NB4 (cell line): ENCODE measurements around the gene ABTB2.

Experiments
- DNase-seq: peaks from one replicate; pipeline ENCODE4 v3.0.0; 2010; ENCODE audit warnings: low read depth
- H3K4me3 ChIP-seq: one replicate; pipeline ENCODE4 v1.5.1; 2011; ENCODE audit warnings: mild to moderate bottlenecking, low read depth, low read length, moderate library complexity
- CTCF ChIP-seq: IDR thresholded peaks from one replicate; pipeline ENCODE4 v1.5.1; 2012; ENCODE audit warnings: low read depth, low read length
- MYC ChIP-seq: IDR thresholded peaks from 2 replicates; pipeline ENCODE4 v1.6.1; 2011; ENCODE audit warnings: low read depth, low read length
- POLR2A ChIP-seq: IDR thresholded peaks from 2 replicates; pipeline ENCODE4 v1.6.1; 2011; ENCODE audit warnings: mild to moderate bottlenecking; ENCODE audit not compliant: insufficient read length; ENCODE audit errors: extremely low read depth
- TF ChIP-seq, protein P1 (sequence below): IDR thresholded peaks from 2 replicates; pipeline ENCODE4 v1.6.1; 2011; ENCODE audit warnings: low read depth, low read length

The ABTB2 gene

DNA sequence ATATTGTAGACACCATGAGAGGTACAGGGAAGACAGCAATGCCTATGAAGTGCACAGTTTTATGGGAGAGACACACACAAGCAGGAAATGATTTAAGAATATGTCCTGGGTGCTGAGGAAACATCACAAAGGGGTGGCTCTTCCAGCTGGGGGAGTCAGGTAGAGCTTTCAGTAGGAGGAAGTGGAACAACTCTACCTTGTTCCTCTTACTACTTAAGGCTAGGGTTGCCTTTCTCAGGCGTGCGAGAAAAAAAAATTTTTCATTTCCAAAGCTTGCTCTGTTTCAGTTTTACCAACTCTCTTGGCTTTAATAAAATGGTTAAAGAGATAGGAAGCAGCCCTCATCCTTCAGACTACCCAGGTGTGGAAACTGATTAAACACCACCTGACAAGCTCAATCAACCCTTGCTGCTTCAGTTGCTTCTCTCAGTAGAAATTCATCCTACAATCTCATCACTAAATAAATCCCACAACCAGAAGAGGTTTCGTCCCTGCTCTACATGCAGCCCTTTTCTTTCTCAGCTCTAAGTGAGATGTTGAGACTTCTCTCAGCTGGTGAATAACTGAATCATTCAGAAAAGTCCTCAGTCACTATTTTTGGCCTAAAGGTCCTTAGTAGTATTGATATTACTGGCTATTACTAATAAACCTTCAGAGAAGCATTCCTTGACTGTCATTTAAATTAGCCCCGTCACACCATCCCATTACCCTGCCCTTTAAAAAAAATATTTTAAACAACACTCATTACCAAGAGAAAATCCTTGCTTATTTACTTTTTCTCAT is 5.9 kb downstream of the ABTB2 start:
- no peak for DNase-seq
- no peak for TF ChIP-seq MYC
- TF ChIP-seq, protein P1, sequence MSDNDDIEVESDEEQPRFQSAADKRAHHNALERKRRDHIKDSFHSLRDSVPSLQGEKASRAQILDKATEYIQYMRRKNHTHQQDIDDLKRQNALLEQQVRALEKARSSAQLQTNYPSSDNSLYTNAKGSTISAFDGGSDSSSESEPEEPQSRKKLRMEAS: no peak
- TF ChIP-seq CTCF: no peak
- no peak for TF ChIP-seq POLR2A
- no peak overlapping the region for H3K4me3 ChIP-seq

DNA sequence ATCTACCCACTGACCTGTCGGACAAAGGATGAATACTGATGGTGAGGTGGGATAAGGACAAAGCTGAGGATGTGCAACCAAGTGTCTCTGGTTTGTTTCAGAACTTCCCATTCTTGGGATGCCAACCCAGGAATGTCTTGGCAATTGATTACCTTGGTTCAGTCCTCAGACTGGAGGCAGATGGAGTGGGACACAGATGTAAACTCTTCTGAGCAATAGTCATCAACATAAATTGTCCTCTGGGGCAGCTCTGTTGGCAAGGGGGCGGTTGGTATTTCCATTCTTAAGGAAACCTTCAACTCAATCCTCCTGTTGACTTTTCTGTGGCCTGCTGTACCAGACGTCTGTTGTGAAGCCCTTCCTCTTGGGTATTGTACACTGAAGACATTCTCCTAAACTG is 6.8 kb downstream of the ABTB2 start:
- TF ChIP-seq, protein P1: no peak
- TF ChIP-seq POLR2A (no peak), MYC (no peak), CTCF (no peak)
- no peak overlapping the region for H3K4me3 ChIP-seq
- no peak for DNase-seq

DNA sequence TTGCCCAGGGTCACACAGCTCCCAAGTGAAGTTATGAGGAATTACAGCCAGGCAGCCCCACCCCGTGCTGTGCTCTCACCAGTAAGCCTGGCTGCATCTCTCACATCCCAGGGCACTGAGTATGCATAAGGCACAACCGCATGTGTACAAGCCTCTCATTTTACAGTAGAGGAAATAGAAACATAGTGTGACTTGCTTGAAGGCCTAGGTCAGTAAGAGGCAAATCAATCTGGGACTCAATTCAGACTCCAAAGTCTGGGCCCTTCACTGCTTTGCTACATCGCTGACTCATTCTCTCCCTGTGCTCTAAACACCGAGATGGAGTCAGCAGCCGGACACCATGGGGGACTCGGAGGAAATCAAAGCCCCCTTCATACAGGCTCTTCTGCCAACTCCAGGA is 7.9 kb downstream of the ABTB2 start:
- no peak overlapping the region for H3K4me3 ChIP-seq
- DNase-seq: no peak
- TF ChIP-seq POLR2A (no peak), CTCF (no peak), MYC (no peak)
- TF ChIP-seq, protein P1: no peak

DNA sequence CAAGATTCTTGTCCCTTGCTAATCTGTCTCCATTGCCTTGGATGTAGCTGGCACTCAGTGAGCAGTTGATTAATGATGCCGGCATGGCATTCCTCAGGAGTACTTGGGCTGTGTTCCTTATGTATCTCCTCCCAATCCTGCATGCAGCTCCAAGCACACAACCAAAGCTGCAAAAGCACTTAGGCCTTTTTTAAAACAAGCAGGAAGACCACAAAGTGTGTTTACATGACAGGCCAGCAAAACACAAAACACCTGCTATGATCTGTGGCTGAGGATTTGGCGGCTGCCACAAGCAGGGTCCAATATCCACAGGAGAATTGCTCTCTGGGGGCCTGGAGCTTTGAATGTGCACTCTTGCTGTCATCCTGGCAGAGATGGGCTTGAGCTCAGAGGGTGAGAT is 8.9 kb downstream of the ABTB2 start:
- no peak overlapping the region for H3K4me3 ChIP-seq
- TF ChIP-seq, protein P1: no peak
- TF ChIP-seq CTCF: no peak
- TF ChIP-seq POLR2A: no peak
- no peak for DNase-seq

- TF ChIP-seq POLR2A (no peak), CTCF (no peak), MYC (no peak)
- TF ChIP-seq, protein P1: no peak
- DNase-seq: no peak
- H3K4me3 ChIP-seq: no peak overlapping the region
Observed at GRCh38 chr11:34348096-34348495, 9.7 kb downstream of the ABTB2 start.
